OCI-LY7 (cell line): Measurements from ENCODE around the gene MSRB1.

Source experiments
- EZH2phosphoT487 ChIP-seq: fragments of 200-600 bp; sonication (generic); IDR thresholded peaks from 2 replicates; pipeline ENCODE4 v1.6.1; 2018; ENCODE audit warnings: low read depth, borderline replicate concordance, mild to moderate bottlenecking, mixed run types, antibody characterized with exemption, low read length, moderate library complexity, mixed read lengths
- TF ChIP-seq, protein P1 (sequence below): fragments of 200-600 bp; sonication (generic); conservative IDR thresholded peaks from 2 replicates; pipeline ENCODE4 v1.5.1; 2014; ENCODE audit warnings: mild to moderate bottlenecking, antibody characterized with exemption, low read length, moderate library complexity, mixed read lengths

DNA sequence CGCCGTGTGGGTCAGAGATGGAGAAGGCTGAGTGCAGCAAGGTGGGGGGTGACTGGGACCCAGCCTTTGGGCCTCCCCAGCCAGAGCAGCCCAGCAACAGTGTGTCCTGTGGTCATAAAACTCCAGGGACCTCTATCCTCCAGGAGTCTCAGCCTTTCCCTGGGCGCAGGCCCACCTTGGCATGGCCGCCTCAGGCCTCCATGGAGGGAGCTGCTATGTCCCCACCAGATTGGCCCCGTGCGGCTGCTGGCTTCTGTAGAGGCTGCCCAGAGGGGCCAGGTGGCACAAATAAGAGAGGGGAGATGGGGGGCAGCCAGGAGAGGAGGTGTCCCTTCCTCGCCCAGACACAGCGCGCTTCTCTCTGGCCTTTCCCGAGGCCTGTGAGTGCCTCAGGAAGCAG, 44.2 kb upstream of the MSRB1 start:
- TF ChIP-seq, protein P1, sequence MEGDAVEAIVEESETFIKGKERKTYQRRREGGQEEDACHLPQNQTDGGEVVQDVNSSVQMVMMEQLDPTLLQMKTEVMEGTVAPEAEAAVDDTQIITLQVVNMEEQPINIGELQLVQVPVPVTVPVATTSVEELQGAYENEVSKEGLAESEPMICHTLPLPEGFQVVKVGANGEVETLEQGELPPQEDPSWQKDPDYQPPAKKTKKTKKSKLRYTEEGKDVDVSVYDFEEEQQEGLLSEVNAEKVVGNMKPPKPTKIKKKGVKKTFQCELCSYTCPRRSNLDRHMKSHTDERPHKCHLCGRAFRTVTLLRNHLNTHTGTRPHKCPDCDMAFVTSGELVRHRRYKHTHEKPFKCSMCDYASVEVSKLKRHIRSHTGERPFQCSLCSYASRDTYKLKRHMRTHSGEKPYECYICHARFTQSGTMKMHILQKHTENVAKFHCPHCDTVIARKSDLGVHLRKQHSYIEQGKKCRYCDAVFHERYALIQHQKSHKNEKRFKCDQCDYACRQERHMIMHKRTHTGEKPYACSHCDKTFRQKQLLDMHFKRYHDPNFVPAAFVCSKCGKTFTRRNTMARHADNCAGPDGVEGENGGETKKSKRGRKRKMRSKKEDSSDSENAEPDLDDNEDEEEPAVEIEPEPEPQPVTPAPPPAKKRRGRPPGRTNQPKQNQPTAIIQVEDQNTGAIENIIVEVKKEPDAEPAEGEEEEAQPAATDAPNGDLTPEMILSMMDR: no peak
- no peak for TF ChIP-seq EZH2phosphoT487
